HFFc6 (cell line): Measurements from ENCODE around the gene P2RX2. TPM values are rescaled to one million over a fixed set of nuclear protein-coding genes. Genes with fewer than 3 reads are reported as not detected.

Source experiments
- DNase-seq: peaks from one replicate; pipeline ENCODE4 v3.0.0-alpha.2; 2018
- H3K27ac Mint-ChIP-seq: 2 replicates; pipeline ENCODE4 v1.8.0; 2020; ENCODE audit warnings: mild to moderate bottlenecking, mixed read lengths
- H3K27me3 Mint-ChIP-seq: 2 replicates; pipeline ENCODE4 v1.8.0; 2021; ENCODE audit warnings: mild to moderate bottlenecking, moderate library complexity, mixed read lengths; ENCODE audit not compliant: insufficient read depth
- H3K36me3 Mint-ChIP-seq: 2 replicates; pipeline ENCODE4 v1.8.0; 2021; ENCODE audit warnings: low read depth, mixed read lengths
- H3K4me1 Mint-ChIP-seq: 2 replicates; pipeline ENCODE4 v1.8.0; 2020; ENCODE audit warnings: low read depth, mixed read lengths
- H3K4me3 Mint-ChIP-seq: 2 replicates; pipeline ENCODE4 v1.8.0; 2020; ENCODE audit warnings: mild to moderate bottlenecking, moderate library complexity, mixed read lengths
- H3K9me3 Mint-ChIP-seq: 2 replicates; pipeline ENCODE4 v1.8.0; 2020; ENCODE audit warnings: mild to moderate bottlenecking, mixed read lengths
- CTCF ChIP-seq: fragments of 200-600 bp; sonication (generic); IDR thresholded peaks from 2 replicates; pipeline ENCODE4 v1.5.0; 2021; ENCODE audit warnings: antibody characterized with exemption, mild to moderate bottlenecking
- total RNA-seq, 6 experiments: library from RNA; stranded (reverse); fragmentation: NEBNext Ultra II Directional; extraction: Animal tissue kit (Norgen Biotek cat#: 25700); gene quantifications; 2 replicates in 1 of 6; 3 replicates in 5 of 6; pipeline ENCODE4 v1.2.3, GENCODE V29; 2021

The P2RX2 gene
- total RNA-seq, 6 experiments from 2014 or later, result not detected

GRCh38 chr12:132571598-132571997, 47.0 kb upstream of the P2RX2 start:
- H3K9me3 Mint-ChIP-seq, result no peaks in the 10 kb centered on the region
- H3K4me1 Mint-ChIP-seq, result no peaks in the 10 kb centered on the region
- no peaks in the 10 kb centered on the region; the same call in 1 of the 2 replicates for H3K27me3 Mint-ChIP-seq
- H3K36me3 Mint-ChIP-seq, result no peaks in the 10 kb centered on the region
- H3K27ac Mint-ChIP-seq, result no peak overlapping the region
- H3K4me3 Mint-ChIP-seq, result no peak overlapping the region
- DNase-seq, result no peak
- TF ChIP-seq CTCF, result no peak

- H3K27ac Mint-ChIP-seq, result no peak overlapping the region
- DNase-seq, result no peak
- H3K4me1 Mint-ChIP-seq, result no peaks in the 10 kb centered on the region
- no peaks in the 10 kb centered on the region; the same call in 1 of the 2 replicates for H3K27me3 Mint-ChIP-seq
- no peak for TF ChIP-seq CTCF
- H3K36me3 Mint-ChIP-seq, result no peaks in the 10 kb centered on the region
- no peak overlapping the region for H3K4me3 Mint-ChIP-seq
- no peaks in the 10 kb centered on the region for H3K9me3 Mint-ChIP-seq
Observed at GRCh38 chr12:132572106-132572505, 46.5 kb upstream of the P2RX2 start.

GRCh38 chr12:132572801-132573760, 45.5 kb upstream of the P2RX2 start:
- no peak for DNase-seq
- H3K4me1 Mint-ChIP-seq, result no peaks in the 10 kb centered on the region
- H3K9me3 Mint-ChIP-seq, result no peaks in the 10 kb centered on the region
- H3K27ac Mint-ChIP-seq, result no peak overlapping the region
- no peak overlapping the region for H3K4me3 Mint-ChIP-seq
- H3K36me3 Mint-ChIP-seq, result peaks cover 4% of the 10 kb centered on the region; the same call in 1 of the 2 replicates
- no peak for TF ChIP-seq CTCF
- no peaks in the 10 kb centered on the region; the same call in 1 of the 2 replicates for H3K27me3 Mint-ChIP-seq

GRCh38 chr12:132574271-132574996, 44.1 kb upstream of the P2RX2 start:
- no peak overlapping the region for H3K27ac Mint-ChIP-seq
- H3K4me3 Mint-ChIP-seq, result no peak overlapping the region
- no peak for DNase-seq
- no peaks in the 10 kb centered on the region; the same call in 1 of the 2 replicates for H3K27me3 Mint-ChIP-seq
- TF ChIP-seq CTCF, result no peak
- H3K4me1 Mint-ChIP-seq, result no peaks in the 10 kb centered on the region
- H3K36me3 Mint-ChIP-seq, result peaks cover 5% of the 10 kb centered on the region; the same call in 1 of the 2 replicates
- no peaks in the 10 kb centered on the region for H3K9me3 Mint-ChIP-seq

GRCh38 chr12:132575661-132576060, 42.9 kb upstream of the P2RX2 start:
- Mint-ChIP-seq H3K27me3 (peaks cover 1% of the 10 kb centered on the region; the same call in 1 of the 2 replicates), H3K4me3 (no peak overlapping the region), H3K36me3 (peaks cover 5% of the 10 kb centered on the region; the same call in 1 of the 2 replicates), H3K27ac (no peak overlapping the region), H3K4me1 (no peaks in the 10 kb centered on the region), H3K9me3 (no peaks in the 10 kb centered on the region)
- DNase-seq, result no peak
- TF ChIP-seq CTCF, result no peak
